GM23338 (cell line): Measurements from ENCODE around the gene FBXW8. TPM values are rescaled to one million over a fixed set of nuclear protein-coding genes. Genes with fewer than 3 reads are reported as not detected.

Experiments
- ATAC-seq: fragments of 200-7000 bp; cut with Tn5 transposase; 3 replicates; pipeline ENCODE4 v1.9.1; 2020
- DNase-seq: peaks from one replicate; pipeline ENCODE4 v3.0.0-alpha.2; 2015; ENCODE audit warnings: low spot score
- H2AFZ ChIP-seq: fragments of 200-600 bp; sonication (generic); 2 replicates; pipeline ENCODE4 v1.8.0; 2016; ENCODE audit warnings: antibody characterized with exemption, mild to moderate bottlenecking, moderate library complexity
- H3F3A ChIP-seq: fragments of 200-600 bp; sonication (generic); replicated peaks from 2 replicates; pipeline ENCODE4 v1.8.0; 2017; ENCODE audit warnings: antibody characterized with exemption, mixed run types, low read depth
- H3K27ac ChIP-seq: fragments of 200-600 bp; sonication (generic); 2 replicates; pipeline ENCODE4 v1.6.1; 2016; ENCODE audit warnings: low read depth
- H3K27me3 ChIP-seq: fragments of 200-600 bp; sonication (generic); 2 replicates; pipeline ENCODE4 v1.8.0; 2016; ENCODE audit warnings: mild to moderate bottlenecking, mixed run types, moderate library complexity; ENCODE audit not compliant: insufficient read depth
- H3K36me3 ChIP-seq: fragments of 200-600 bp; sonication (generic); 2 replicates; pipeline ENCODE4 v1.8.0; 2016; ENCODE audit warnings: mild to moderate bottlenecking; ENCODE audit not compliant: insufficient read depth
- H3K4me1 ChIP-seq: fragments of 200-600 bp; sonication (generic); 2 replicates; pipeline ENCODE4 v1.8.0; 2016; ENCODE audit warnings: mild to moderate bottlenecking, moderate library complexity; ENCODE audit not compliant: insufficient read depth
- H3K4me2 ChIP-seq: fragments of 200-600 bp; sonication (generic); 2 replicates; pipeline ENCODE4 v1.7.1; 2017; ENCODE audit warnings: mixed run types
- H3K4me3 ChIP-seq: fragments of 200-600 bp; sonication (generic); 2 replicates; pipeline ENCODE4 v1.6.1; 2016; ENCODE audit warnings: mixed run types
- H3K79me2 ChIP-seq: fragments of 200-600 bp; sonication (generic); replicated peaks from 2 replicates; pipeline ENCODE4 v1.8.0; 2017; ENCODE audit warnings: mild to moderate bottlenecking; ENCODE audit not compliant: insufficient read depth
- H3K9me2 ChIP-seq: fragments of 200-600 bp; sonication (generic); 2 replicates; pipeline ENCODE4 v1.8.0; 2017; ENCODE audit not compliant: insufficient read depth
- H4K20me1 ChIP-seq: fragments of 200-600 bp; sonication (generic); replicated peaks from 2 replicates; pipeline ENCODE4 v1.8.0; 2017; ENCODE audit warnings: mild to moderate bottlenecking; ENCODE audit not compliant: insufficient read depth
- H3K27ac Mint-ChIP-seq: 2 replicates; pipeline ENCODE4 v1.8.0; 2020; ENCODE audit warnings: inconsistent platforms, mild to moderate bottlenecking, moderate library complexity, mixed read lengths
- H3K27me3 Mint-ChIP-seq: 3 replicates; pipeline ENCODE4 v1.8.0; 2022; ENCODE audit warnings: low read depth, mild to moderate bottlenecking, moderate library complexity, mixed read lengths, inconsistent platforms; ENCODE audit not compliant: insufficient read depth, poor library complexity
- H3K36me3 Mint-ChIP-seq: 3 replicates; pipeline ENCODE4 v1.8.0; 2021; ENCODE audit warnings: low read depth, mild to moderate bottlenecking, inconsistent platforms, moderate library complexity, mixed read lengths
- H3K4me1 Mint-ChIP-seq: 3 replicates; pipeline ENCODE4 v1.8.0; 2020; ENCODE audit warnings: mild to moderate bottlenecking, inconsistent platforms, mixed read lengths
- H3K4me3 Mint-ChIP-seq: 3 replicates; pipeline ENCODE4 v1.8.0; 2021; ENCODE audit warnings: moderate library complexity, mild to moderate bottlenecking, inconsistent platforms, mixed read lengths
- H3K9me3 Mint-ChIP-seq: 3 replicates; pipeline ENCODE4 v1.8.0; 2020; ENCODE audit warnings: moderate library complexity, mild to moderate bottlenecking, inconsistent platforms, mixed read lengths
- EZH2 ChIP-seq: fragments of 200-600 bp; sonication (generic); IDR thresholded peaks from one replicate; pipeline ENCODE4 v1.8.0; 2017; ENCODE audit warnings: antibody characterized with exemption, mild to moderate bottlenecking, low read depth; ENCODE audit not compliant: unreplicated experiment
- EZH2phosphoT487 ChIP-seq: fragments of 200-600 bp; sonication (generic); IDR thresholded peaks from one replicate; pipeline ENCODE4 v1.8.1; 2018; ENCODE audit warnings: antibody characterized with exemption; ENCODE audit not compliant: unreplicated experiment
- JUNB ChIP-seq: IDR thresholded peaks from one replicate; pipeline ENCODE4 v1.6.1; 2016; ENCODE audit warnings: antibody characterized with exemption; ENCODE audit not compliant: unreplicated experiment
- NANOG ChIP-seq: IDR thresholded peaks from 2 replicates; pipeline ENCODE4 v1.6.1; 2016; ENCODE audit warnings: antibody characterized with exemption, borderline replicate concordance
- POLR2AphosphoS5 ChIP-seq: IDR thresholded peaks from 2 replicates; pipeline ENCODE4 v1.6.1; 2016; ENCODE audit warnings: antibody characterized with exemption, low read depth
- STAT1 ChIP-seq: IDR thresholded peaks from one replicate; pipeline ENCODE4 v1.6.1; 2016; ENCODE audit warnings: antibody characterized with exemption; ENCODE audit not compliant: unreplicated experiment
- ZNF114 ChIP-seq: fragments of 250-450 bp; sonication (Bioruptor Pico); IDR thresholded peaks from 2 replicates; pipeline ENCODE4 v1.5.0; 2020; ENCODE audit warnings: mild to moderate bottlenecking, moderate library complexity
- ZNF331 ChIP-seq: fragments of 250-450 bp; sonication (Bioruptor Pico); IDR thresholded peaks from 2 replicates; pipeline ENCODE4 v1.5.0; 2020; ENCODE audit warnings: low read depth, mild to moderate bottlenecking, moderate library complexity
- polyA plus RNA-seq: library from polyadenylated mRNA; unstranded; fragments of >200 nt; fragmentation: Nextera tagmentation; extraction: Ambion mirVana; gene quantifications from 2 replicates; pipeline ENCODE4 v1.2.1, GENCODE V29; 2016
- total RNA-seq: library from RNA; depleted of rRNA; stranded (reverse); fragments of >200 nt; shearing (Covaris generic); gene quantifications from 2 replicates; pipeline ENCODE4 v1.2.3, GENCODE V29; 2014
- TF ChIP-seq, protein P1 (sequence below), 2 experiments: fragments of 200-600 bp in 1 of 2; sonication (generic) in 1 of 2; conservative IDR thresholded peaks; 2 replicates each; pipeline versions ENCODE4 v1.5.1 to v1.6.1; 2016 to 2017; ENCODE audit warnings: antibody characterized with exemption in 2 of 2, low read depth in 2 of 2, mild to moderate bottlenecking in 2 of 2, moderate library complexity in 1 of 2
- TF ChIP-seq, protein P2 (sequence below): IDR thresholded peaks from 2 replicates; pipeline ENCODE4 v1.6.1; 2016; ENCODE audit warnings: antibody characterized with exemption
- TF ChIP-seq, protein P3 (sequence below): fragments of 250-450 bp; sonication (Bioruptor Pico); IDR thresholded peaks from 2 replicates; pipeline ENCODE4 v1.5.0; 2020; ENCODE audit warnings: mild to moderate bottlenecking, moderate library complexity
- TF ChIP-seq, protein P4 (sequence below): IDR thresholded peaks from one replicate; pipeline ENCODE4 v1.6.1; 2018; ENCODE audit warnings: antibody characterized with exemption; ENCODE audit not compliant: unreplicated experiment

FBXW8 gene
- total and polyA plus RNA-seq, 2 experiments from 2014 or later = 4.6 to 13.9 TPM

DNA sequence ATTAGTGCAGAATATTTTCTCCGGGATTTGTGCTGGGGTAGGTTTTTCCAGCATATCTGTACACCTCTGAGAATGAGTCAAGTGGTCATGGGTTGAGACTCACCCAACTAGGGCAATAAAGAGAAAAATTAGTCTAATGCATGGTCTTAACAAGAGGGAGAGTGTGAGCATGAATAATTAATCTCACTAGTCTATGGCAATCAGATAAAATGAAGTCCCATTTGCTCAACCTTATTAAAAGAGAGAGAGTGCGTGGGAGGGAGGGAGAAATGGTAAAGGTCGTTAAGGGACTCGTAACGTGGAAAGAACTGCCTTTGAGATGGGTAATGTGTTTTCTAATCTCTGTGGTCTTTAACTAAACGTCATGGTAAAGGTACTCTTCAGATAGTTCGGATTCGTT is 96.8 kb downstream of the FBXW8 start:
- H3K9me2 ChIP-seq = no peaks in the 10 kb centered on the region
- no peak overlapping the region for H2AFZ ChIP-seq
- H3K9me3 Mint-ChIP-seq = no peaks in the 10 kb centered on the region
- TF ChIP-seq EZH2 (no peak), JUNB (no peak), EZH2phosphoT487 (no peak), ZNF331 (CRISPR knock-in tag) (no peak), POLR2AphosphoS5 (no peak), STAT1 (no peak), NANOG (no peak), ZNF114 (CRISPR knock-in tag) (no peak)
- TF ChIP-seq, protein P1, sequence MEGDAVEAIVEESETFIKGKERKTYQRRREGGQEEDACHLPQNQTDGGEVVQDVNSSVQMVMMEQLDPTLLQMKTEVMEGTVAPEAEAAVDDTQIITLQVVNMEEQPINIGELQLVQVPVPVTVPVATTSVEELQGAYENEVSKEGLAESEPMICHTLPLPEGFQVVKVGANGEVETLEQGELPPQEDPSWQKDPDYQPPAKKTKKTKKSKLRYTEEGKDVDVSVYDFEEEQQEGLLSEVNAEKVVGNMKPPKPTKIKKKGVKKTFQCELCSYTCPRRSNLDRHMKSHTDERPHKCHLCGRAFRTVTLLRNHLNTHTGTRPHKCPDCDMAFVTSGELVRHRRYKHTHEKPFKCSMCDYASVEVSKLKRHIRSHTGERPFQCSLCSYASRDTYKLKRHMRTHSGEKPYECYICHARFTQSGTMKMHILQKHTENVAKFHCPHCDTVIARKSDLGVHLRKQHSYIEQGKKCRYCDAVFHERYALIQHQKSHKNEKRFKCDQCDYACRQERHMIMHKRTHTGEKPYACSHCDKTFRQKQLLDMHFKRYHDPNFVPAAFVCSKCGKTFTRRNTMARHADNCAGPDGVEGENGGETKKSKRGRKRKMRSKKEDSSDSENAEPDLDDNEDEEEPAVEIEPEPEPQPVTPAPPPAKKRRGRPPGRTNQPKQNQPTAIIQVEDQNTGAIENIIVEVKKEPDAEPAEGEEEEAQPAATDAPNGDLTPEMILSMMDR (conservative IDR thresholded peaks at IDR 0.05; ENCODE audit: low read depth in 2 of 2) = no peak
- TF ChIP-seq, protein P2, sequence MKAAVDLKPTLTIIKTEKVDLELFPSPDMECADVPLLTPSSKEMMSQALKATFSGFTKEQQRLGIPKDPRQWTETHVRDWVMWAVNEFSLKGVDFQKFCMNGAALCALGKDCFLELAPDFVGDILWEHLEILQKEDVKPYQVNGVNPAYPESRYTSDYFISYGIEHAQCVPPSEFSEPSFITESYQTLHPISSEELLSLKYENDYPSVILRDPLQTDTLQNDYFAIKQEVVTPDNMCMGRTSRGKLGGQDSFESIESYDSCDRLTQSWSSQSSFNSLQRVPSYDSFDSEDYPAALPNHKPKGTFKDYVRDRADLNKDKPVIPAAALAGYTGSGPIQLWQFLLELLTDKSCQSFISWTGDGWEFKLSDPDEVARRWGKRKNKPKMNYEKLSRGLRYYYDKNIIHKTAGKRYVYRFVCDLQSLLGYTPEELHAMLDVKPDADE = no peak
- TF ChIP-seq, protein P3, sequence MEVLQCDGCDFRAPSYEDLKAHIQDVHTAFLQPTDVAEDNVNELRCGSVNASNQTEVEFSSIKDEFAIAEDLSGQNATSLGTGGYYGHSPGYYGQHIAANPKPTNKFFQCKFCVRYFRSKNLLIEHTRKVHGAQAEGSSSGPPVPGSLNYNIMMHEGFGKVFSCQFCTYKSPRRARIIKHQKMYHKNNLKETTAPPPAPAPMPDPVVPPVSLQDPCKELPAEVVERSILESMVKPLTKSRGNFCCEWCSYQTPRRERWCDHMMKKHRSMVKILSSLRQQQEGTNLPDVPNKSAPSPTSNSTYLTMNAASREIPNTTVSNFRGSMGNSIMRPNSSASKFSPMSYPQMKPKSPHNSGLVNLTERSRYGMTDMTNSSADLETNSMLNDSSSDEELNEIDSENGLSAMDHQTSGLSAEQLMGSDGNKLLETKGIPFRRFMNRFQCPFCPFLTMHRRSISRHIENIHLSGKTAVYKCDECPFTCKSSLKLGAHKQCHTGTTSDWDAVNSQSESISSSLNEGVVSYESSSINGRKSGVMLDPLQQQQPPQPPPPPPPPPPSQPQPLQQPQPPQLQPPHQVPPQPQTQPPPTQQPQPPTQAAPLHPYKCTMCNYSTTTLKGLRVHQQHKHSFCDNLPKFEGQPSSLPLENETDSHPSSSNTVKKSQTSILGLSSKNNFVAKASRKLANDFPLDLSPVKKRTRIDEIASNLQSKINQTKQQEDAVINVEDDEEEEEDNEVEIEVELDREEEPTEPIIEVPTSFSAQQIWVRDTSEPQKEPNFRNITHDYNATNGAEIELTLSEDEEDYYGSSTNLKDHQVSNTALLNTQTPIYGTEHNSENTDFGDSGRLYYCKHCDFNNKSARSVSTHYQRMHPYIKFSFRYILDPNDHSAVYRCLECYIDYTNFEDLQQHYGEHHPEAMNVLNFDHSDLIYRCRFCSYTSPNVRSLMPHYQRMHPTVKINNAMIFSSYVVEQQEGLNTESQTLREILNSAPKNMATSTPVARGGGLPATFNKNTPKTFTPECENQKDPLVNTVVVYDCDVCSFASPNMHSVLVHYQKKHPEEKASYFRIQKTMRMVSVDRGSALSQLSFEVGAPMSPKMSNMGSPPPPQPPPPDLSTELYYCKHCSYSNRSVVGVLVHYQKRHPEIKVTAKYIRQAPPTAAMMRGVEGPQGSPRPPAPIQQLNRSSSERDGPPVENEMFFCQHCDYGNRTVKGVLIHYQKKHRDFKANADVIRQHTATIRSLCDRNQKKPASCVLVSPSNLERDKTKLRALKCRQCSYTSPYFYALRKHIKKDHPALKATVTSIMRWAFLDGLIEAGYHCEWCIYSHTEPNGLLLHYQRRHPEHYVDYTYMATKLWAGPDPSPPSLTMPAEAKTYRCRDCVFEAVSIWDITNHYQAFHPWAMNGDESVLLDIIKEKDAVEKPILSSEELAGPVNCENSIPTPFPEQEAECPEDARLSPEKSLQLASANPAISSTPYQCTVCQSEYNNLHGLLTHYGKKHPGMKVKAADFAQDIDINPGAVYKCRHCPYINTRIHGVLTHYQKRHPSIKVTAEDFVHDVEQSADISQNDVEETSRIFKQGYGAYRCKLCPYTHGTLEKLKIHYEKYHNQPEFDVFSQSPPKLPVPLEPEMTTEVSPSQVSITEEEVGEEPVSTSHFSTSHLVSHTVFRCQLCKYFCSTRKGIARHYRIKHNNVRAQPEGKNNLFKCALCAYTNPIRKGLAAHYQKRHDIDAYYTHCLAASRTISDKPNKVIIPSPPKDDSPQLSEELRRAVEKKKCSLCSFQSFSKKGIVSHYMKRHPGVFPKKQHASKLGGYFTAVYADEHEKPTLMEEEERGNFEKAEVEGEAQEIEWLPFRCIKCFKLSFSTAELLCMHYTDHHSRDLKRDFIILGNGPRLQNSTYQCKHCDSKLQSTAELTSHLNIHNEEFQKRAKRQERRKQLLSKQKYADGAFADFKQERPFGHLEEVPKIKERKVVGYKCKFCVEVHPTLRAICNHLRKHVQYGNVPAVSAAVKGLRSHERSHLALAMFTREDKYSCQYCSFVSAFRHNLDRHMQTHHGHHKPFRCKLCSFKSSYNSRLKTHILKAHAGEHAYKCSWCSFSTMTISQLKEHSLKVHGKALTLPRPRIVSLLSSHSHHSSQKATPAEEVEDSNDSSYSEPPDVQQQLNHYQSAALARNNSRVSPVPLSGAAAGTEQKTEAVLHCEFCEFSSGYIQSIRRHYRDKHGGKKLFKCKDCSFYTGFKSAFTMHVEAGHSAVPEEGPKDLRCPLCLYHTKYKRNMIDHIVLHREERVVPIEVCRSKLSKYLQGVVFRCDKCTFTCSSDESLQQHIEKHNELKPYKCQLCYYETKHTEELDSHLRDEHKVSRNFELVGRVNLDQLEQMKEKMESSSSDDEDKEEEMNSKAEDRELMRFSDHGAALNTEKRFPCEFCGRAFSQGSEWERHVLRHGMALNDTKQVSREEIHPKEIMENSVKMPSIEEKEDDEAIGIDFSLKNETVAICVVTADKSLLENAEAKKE (CRISPR knock-in tag) = no peak
- TF ChIP-seq, protein P4, sequence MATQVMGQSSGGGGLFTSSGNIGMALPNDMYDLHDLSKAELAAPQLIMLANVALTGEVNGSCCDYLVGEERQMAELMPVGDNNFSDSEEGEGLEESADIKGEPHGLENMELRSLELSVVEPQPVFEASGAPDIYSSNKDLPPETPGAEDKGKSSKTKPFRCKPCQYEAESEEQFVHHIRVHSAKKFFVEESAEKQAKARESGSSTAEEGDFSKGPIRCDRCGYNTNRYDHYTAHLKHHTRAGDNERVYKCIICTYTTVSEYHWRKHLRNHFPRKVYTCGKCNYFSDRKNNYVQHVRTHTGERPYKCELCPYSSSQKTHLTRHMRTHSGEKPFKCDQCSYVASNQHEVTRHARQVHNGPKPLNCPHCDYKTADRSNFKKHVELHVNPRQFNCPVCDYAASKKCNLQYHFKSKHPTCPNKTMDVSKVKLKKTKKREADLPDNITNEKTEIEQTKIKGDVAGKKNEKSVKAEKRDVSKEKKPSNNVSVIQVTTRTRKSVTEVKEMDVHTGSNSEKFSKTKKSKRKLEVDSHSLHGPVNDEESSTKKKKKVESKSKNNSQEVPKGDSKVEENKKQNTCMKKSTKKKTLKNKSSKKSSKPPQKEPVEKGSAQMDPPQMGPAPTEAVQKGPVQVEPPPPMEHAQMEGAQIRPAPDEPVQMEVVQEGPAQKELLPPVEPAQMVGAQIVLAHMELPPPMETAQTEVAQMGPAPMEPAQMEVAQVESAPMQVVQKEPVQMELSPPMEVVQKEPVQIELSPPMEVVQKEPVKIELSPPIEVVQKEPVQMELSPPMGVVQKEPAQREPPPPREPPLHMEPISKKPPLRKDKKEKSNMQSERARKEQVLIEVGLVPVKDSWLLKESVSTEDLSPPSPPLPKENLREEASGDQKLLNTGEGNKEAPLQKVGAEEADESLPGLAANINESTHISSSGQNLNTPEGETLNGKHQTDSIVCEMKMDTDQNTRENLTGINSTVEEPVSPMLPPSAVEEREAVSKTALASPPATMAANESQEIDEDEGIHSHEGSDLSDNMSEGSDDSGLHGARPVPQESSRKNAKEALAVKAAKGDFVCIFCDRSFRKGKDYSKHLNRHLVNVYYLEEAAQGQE = no peak
- H3K4me2 ChIP-seq = no peak overlapping the region
- H3K79me2 ChIP-seq = no peaks in the 10 kb centered on the region
- no peak overlapping the region for H3K4me3 Mint-ChIP-seq
- no peak overlapping the region for H3K4me3 ChIP-seq
- H3K27me3 ChIP-seq = no peaks in the 10 kb centered on the region
- no peak overlapping the region for H3K27ac ChIP-seq
- H3F3A ChIP-seq = no peaks in the 10 kb centered on the region; the same call in 1 of the 2 replicates
- H3K27ac Mint-ChIP-seq = no peak overlapping the region
- no peaks in the 10 kb centered on the region for H4K20me1 ChIP-seq
- DNase-seq (no peak), ATAC-seq (no peak)
- H3K36me3 ChIP-seq = no peaks in the 10 kb centered on the region
- H3K4me1 Mint-ChIP-seq = peaks cover 73% of the 10 kb centered on the region
- H3K36me3 Mint-ChIP-seq = peaks cover 5% of the 10 kb centered on the region
- H3K4me1 ChIP-seq = peaks cover 43% of the 10 kb centered on the region
- H3K27me3 Mint-ChIP-seq = peaks cover 10% of the 10 kb centered on the region
